ENCODE data around the gene TSPAN18.

DNA sequence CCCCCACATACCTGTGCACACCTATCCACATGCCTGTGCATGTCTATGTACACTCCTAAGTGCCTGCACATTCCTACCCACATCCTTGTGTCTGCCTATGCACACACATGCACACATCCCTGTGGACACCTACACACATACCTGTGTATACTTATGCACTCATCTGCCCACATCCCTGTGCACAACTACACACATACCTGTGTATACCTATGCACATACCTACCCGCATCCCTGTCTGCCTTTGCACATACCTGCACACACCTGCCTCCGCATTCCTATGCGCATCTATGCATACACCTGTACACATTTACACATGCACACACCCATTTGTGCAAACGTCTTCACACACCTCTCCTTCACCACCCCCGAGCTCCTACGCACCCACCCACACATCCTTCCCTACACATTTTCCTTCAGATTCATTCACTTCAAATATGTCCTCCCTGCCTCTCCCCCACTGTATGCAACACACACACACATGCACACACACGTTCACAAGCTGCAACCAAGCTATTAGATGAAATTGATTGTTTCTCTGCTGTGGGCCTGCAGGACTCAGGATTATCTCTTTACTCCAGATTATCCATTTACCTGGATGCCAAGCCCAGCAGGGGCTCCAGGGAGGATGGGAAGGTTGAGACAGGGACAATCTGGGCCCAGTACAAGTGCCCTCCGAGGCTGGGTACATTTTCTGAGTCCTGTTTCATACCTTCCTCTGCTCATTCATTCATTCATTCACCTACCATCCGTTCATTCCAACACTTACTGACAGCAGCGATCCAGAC is 53.2 kb downstream of the TSPAN18 start:
- no peak for TF ChIP-seq POLR2A (IDR thresholded peaks at IDR 0.05; ENCODE audit: low read depth, low read length)
- TF ChIP-seq POLR2AphosphoS5 (IDR thresholded peaks at IDR 0.05; ENCODE audit: low read depth, low read length): no peak
- TF ChIP-seq TAF1 (IDR thresholded peaks at IDR 0.05; ENCODE audit: borderline replicate concordance, low read depth, low read length): no peak
